GM21825 (cell line): ENCODE data around the gene IZUMO4.
"Not testable (repeated sequence)": the region's sequence is repeated elsewhere in the genome, so short reads cannot be mapped to it uniquely, and the experiment has no call there.

Source experiments
- ATAC-seq: cut with Tn5 transposase; IDR thresholded peaks from one replicate; pipeline ENCODE4 v1.9.1; 2021; ENCODE audit warnings: mild to moderate bottlenecking, moderate library complexity; ENCODE audit not compliant: unreplicated experiment

IZUMO4 gene

GRCh38 chr19:2080336-2080988 is 16.3 kb upstream of the IZUMO4 start:
- no peak for ATAC-seq

GRCh38 chr19:2081873-2082810 is 14.6 kb upstream of the IZUMO4 start:
- ATAC-seq, result no peak

GRCh38 chr19:2083174-2083854 is 13.4 kb upstream of the IZUMO4 start:
- no peak for ATAC-seq

GRCh38 chr19:2084993-2085720 is 11.6 kb upstream of the IZUMO4 start:
- peak; percentile 32 for ATAC-seq

- ATAC-seq, result not testable (repeated sequence)
Measured at GRCh38 chr19:2086695-2087620, 9.8 kb upstream of the IZUMO4 start.

GRCh38 chr19:2087621-2088100 is 9.1 kb upstream of the IZUMO4 start:
- ATAC-seq, result no peak

GRCh38 chr19:2089001-2089711 is 7.6 kb upstream of the IZUMO4 start:
- ATAC-seq, result no peak

- no peak for ATAC-seq
Measured at GRCh38 chr19:2089727-2090053, 7.0 kb upstream of the IZUMO4 start.

- ATAC-seq, result not testable (repeated sequence)
Measured at GRCh38 chr19:2091926-2092525, 4.7 kb upstream of the IZUMO4 start.

GRCh38 chr19:2096034-2096479 is 658 bp upstream of the IZUMO4 start, which contains the start of gene MOB3A:
TSS of gene MOB3A (minus strand) at chr19:2096326. CDS start at chr19:2078560, 17,766 bp downstream.
- peak; percentile 27 for ATAC-seq

GRCh38 chr19:2097203-2097885 is 629 bp downstream of the IZUMO4 start:
- no peak for ATAC-seq

GRCh38 chr19:2097886-2098327 is 1.2 kb downstream of the IZUMO4 start:
- ATAC-seq, result no peak

GRCh38 chr19:2099054-2099501 is 2.4 kb downstream of the IZUMO4 start:
- ATAC-seq, result no peak

- ATAC-seq, result no peak
Measured at GRCh38 chr19:2099937-2100718, 3.4 kb downstream of the IZUMO4 start.

- ATAC-seq, result no peak
Measured at GRCh38 chr19:2100719-2101061, 4.0 kb downstream of the IZUMO4 start.

- ATAC-seq, result no peak
Measured at GRCh38 chr19:2101417-2102335, 5.0 kb downstream of the IZUMO4 start.
